Lower leg skin (tissue), 3 donors: ENCODE results near the gene TFF2.

Source experiments
- POLR2A ChIP-seq, 2 donors: fragments of 450-650 bp; IDR thresholded peaks; one replicate each; pipeline ENCODE4 v1.6.1; 2016 to 2017; ENCODE audit warnings: antibody characterized with exemption in 2 of 2, mild to moderate bottlenecking in 1 of 2, moderate library complexity in 1 of 2
- TF ChIP-seq, protein P1 (sequence below), 3 donors: fragments of 450-650 bp; IDR thresholded peaks; one replicate each; pipeline ENCODE4 v1.5.1; 2016; ENCODE audit warnings: antibody characterized with exemption in 3 of 3, mild to moderate bottlenecking in 3 of 3, moderate library complexity in 2 of 3

GRCh38 chr21:42351626-42352440 lies 1.0 kb upstream of the TFF2 start:
- TF ChIP-seq, protein P1, sequence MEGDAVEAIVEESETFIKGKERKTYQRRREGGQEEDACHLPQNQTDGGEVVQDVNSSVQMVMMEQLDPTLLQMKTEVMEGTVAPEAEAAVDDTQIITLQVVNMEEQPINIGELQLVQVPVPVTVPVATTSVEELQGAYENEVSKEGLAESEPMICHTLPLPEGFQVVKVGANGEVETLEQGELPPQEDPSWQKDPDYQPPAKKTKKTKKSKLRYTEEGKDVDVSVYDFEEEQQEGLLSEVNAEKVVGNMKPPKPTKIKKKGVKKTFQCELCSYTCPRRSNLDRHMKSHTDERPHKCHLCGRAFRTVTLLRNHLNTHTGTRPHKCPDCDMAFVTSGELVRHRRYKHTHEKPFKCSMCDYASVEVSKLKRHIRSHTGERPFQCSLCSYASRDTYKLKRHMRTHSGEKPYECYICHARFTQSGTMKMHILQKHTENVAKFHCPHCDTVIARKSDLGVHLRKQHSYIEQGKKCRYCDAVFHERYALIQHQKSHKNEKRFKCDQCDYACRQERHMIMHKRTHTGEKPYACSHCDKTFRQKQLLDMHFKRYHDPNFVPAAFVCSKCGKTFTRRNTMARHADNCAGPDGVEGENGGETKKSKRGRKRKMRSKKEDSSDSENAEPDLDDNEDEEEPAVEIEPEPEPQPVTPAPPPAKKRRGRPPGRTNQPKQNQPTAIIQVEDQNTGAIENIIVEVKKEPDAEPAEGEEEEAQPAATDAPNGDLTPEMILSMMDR (IDR thresholded peaks at IDR 0.05), result no peak
- TF ChIP-seq POLR2A (IDR thresholded peaks at IDR 0.05), result no peak
